GM12878 (cell line): Measurements from ENCODE around the gene FAM237B. TPM values are rescaled to one million over a fixed set of nuclear protein-coding genes. Genes with fewer than 3 reads are reported as not detected.

Experiments
- ATAC-seq: fragments of 200-7000 bp; cut with Tn5 transposase; 3 replicates; pipeline ENCODE4 v1.9.1; 2020; ENCODE audit warnings: mild to moderate bottlenecking, moderate library complexity
- BruUV-seq: library from RNA; stranded (reverse); fragments of 400-500 nt; replicated peaks from 2 replicates; lab custom pipeline; 2021; lab: Mats Ljungman, UMichigan
- CTCF ChIA-PET: fragments of 300-600 bp; sonication (Branson Sonifier 250); formaldehyde crosslinking; extraction: SDS; loops from one replicate; lab custom pipeline; 2021; ENCODE audit warnings: inconsistent platforms; lab: Yijun Ruan, JAX
- POLR2A ChIA-PET: fragments of 350-600 bp; formaldehyde crosslinking; extraction: SDS; loops from one replicate; lab custom pipeline; 2021; ENCODE audit warnings: inconsistent platforms; lab: Charles Lee
- RAD21 ChIA-PET: fragments of 300-600 bp; sonication (Branson Sonifier 250); formaldehyde crosslinking; loops from one replicate; lab custom pipeline; 2023; ENCODE audit warnings: antibody characterized with exemption; ENCODE audit not compliant: unreplicated experiment; lab: Charles Lee
- SMC1A ChIA-PET: fragments of 300-600 bp; sonication (Branson Sonifier 250); formaldehyde crosslinking; loops from one replicate; lab custom pipeline; 2023; ENCODE audit not compliant: unreplicated experiment, uncharacterized antibody; lab: Charles Lee
- DNase-seq: peaks from one replicate; pipeline ENCODE4 v3.0.0-alpha.2; 2011; ENCODE audit warnings: low read depth, low spot score
- FAIRE-seq: peaks from 3 replicates; lab custom pipeline; 2011; peaks lifted over from hg19 to GRCh38; lab: Jason Lieb, UNC
- H2AFZ ChIP-seq: 2 replicates; pipeline ENCODE4 v1.6.0; 2011; ENCODE audit warnings: low read depth, low read length, control low read depth; ENCODE audit not compliant: control insufficient read depth
- H3K27ac ChIP-seq: 2 replicates; pipeline ENCODE4 v1.5.1; 2011; ENCODE audit warnings: control low read depth; ENCODE audit not compliant: control insufficient read depth, insufficient read depth
- H3K27me3 ChIP-seq, 2 experiments: replicated peaks in 1 of 2; 2 replicates each; pipeline versions ENCODE4 v1.6.0 to v1.6.1; 2011; ENCODE audit warnings: low read length in 1 of 2; ENCODE audit not compliant: control insufficient read depth in 2 of 2, insufficient read depth in 2 of 2
- H3K36me3 ChIP-seq, 2 experiments: 2 replicates each; pipeline ENCODE4 v1.5.1; 2011; ENCODE audit warnings: low read length in 1 of 2; ENCODE audit not compliant: control insufficient read depth in 2 of 2, insufficient read depth in 2 of 2
- H3K4me1 ChIP-seq: 2 replicates; pipeline ENCODE4 v1.6.1; 2011; ENCODE audit warnings: mild to moderate bottlenecking, low read length, moderate library complexity, mixed read lengths; ENCODE audit not compliant: control insufficient read depth, insufficient read depth
- H3K4me2 ChIP-seq: 2 replicates; pipeline ENCODE4 v1.6.0; 2011; ENCODE audit warnings: control low read depth; ENCODE audit not compliant: control insufficient read depth, insufficient read depth
- H3K4me3 ChIP-seq: fragments of 200-600 bp; sonication (generic); 2 replicates; pipeline ENCODE4 v1.5.1; 2016
- H3K79me2 ChIP-seq: 2 replicates; pipeline ENCODE4 v1.6.0; 2011; ENCODE audit warnings: low read length; ENCODE audit not compliant: control insufficient read depth, insufficient read depth
- H3K9ac ChIP-seq: 2 replicates; pipeline ENCODE4 v1.8.0; 2011; ENCODE audit warnings: low read length, control low read depth, mixed read lengths; ENCODE audit not compliant: control insufficient read depth, insufficient read depth
- H3K9me3 ChIP-seq: replicated peaks from 3 replicates; pipeline ENCODE4 v1.5.1; 2011; ENCODE audit warnings: mild to moderate bottlenecking, low read length; ENCODE audit not compliant: control insufficient read depth, insufficient read depth
- H4K20me1 ChIP-seq: 2 replicates; pipeline ENCODE4 v1.6.0; 2011; ENCODE audit not compliant: control insufficient read depth, insufficient read depth
- CREB1 ChIP-seq: IDR thresholded peaks from 2 replicates; pipeline ENCODE4 v1.6.1; 2012; ENCODE audit warnings: low read depth, mild to moderate bottlenecking, inconsistent platforms
- IKZF2 ChIP-seq, 2 experiments: fragments of 450-650 bp; IDR thresholded peaks; 2 replicates each; pipeline ENCODE4 v1.6.1; 2017; ENCODE audit warnings: mild to moderate bottlenecking in 2 of 2, moderate library complexity in 2 of 2
- IRF4 ChIP-seq: IDR thresholded peaks from 2 replicates; pipeline ENCODE4 v1.6.1; 2011; ENCODE audit warnings: low read depth, low read length
- KLF5 ChIP-seq: fragments of 450-650 bp; IDR thresholded peaks from 2 replicates; pipeline ENCODE4 v1.6.1; 2014; ENCODE audit warnings: mild to moderate bottlenecking; ENCODE audit not compliant: partially characterized antibody
- MYB ChIP-seq: fragments of 150-350 bp; IDR thresholded peaks from 2 replicates; pipeline ENCODE4 v1.6.1; 2014; ENCODE audit warnings: mild to moderate bottlenecking, low read depth, low read length, borderline replicate concordance
- NR2C1 ChIP-seq: fragments of 450-650 bp; IDR thresholded peaks from 2 replicates; pipeline ENCODE4 v1.6.1; 2017; ENCODE audit warnings: antibody characterized with exemption, mild to moderate bottlenecking, moderate library complexity
- NR2C2 ChIP-seq: IDR thresholded peaks from 2 replicates; pipeline ENCODE4 v1.6.1; 2011; ENCODE audit warnings: borderline replicate concordance, low read depth; ENCODE audit not compliant: control insufficient read depth, insufficient read length
- RUNX3 ChIP-seq: IDR thresholded peaks from 2 replicates; pipeline ENCODE4 v1.6.1; 2012; ENCODE audit warnings: low read length, inconsistent platforms
- WGBS: methylation state at CpG from one replicate; pipeline ENCODE4 v1.1.6; 2016; ENCODE audit warnings: low lambda C conversion rate; ENCODE audit not compliant: insufficient replicate concordance, insufficient coverage; ENCODE audit errors: missing lambda C conversion rate; 5-methylcytosine and 5-hydroxymethylcytosine counted together
- in situ Hi-C: fragments of 300-500 bp; cut with MboI; formaldehyde crosslinking; loops from 9 replicates; pipeline ENCODE4 v1.14.3; 2018; ENCODE audit warnings: mixed read lengths
- intact Hi-C: fragments of 100-400 bp; cut with micrococcal nuclease; formaldehyde crosslinking; loops from one replicate; pipeline ENCODE4 v1.14.2; 2022; ENCODE audit not compliant: unreplicated experiment
- polyA plus RNA-seq, 11 experiments: library from polyadenylated mRNA; depleted of rRNA in 4 of 11; unstranded in 6 of 11; stranded (reverse) in 5 of 11; fragments of >200 nt; fragmentation: Nextera tagmentation in 4 of 11; fragmentation: Illumina TruSeq in 1 of 11; extraction: Ambion mirVana in 4 of 11; extraction: Trizol in 1 of 11; gene quantifications; 1 replicate in 1 of 11; 2 replicates in 10 of 11; pipeline versions ENCODE4 v1.2.1 to v1.2.3, GENCODE V29; 2011 to 2016; ENCODE audit warnings: inconsistent platforms in 2 of 11, missing spikeins in 2 of 11, low read depth in 1 of 11
- total RNA-seq, 4 experiments: library from RNA; depleted of rRNA in 3 of 4; stranded (reverse); fragments of >200 nt in 3 of 4; fragmentation: Illumina TruSeq in 1 of 4; extraction: Trizol in 1 of 4; gene quantifications; 2 replicates each; pipeline versions ENCODE4 v1.2.1 to v1.2.3, GENCODE V29; 2013 to 2021
- TF ChIP-seq, protein P1 (sequence below): fragments of 450-650 bp; IDR thresholded peaks from 2 replicates; pipeline ENCODE4 v1.6.1; 2017; ENCODE audit warnings: borderline replicate concordance

Gene FAM237B
- total and polyA plus RNA-seq, 10 of the 15 experiments (the other 5 are each of a cell fraction or from before 2014, with no cell fraction given) = not detected

DNA sequence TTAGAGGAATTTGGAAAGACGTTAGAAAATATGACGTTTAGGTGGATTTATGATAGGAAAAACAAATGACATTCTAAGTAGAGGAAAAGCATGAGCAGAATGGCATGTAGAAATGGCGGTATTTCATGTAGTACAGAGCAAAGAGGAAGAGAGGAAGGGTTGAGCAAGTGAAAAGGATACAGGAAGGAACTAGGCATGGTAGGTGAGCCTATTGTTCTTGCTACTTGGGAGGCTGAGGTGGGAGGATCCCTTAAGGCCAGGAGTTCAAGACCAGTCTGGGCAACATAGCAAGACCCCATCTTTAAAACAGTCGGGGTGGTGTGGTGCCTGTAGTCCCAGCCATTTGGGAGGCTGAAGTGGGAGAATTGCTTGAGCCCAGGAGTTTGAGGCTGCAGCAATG, 26.7 kb upstream of the FAM237B start:
- SMC1A ChIA-PET = interaction anchor here (0.7 kb wide), 1 partner anchor 72 kb away, joined by 3 read pairs; no protein-coding TSS in a partner anchor
- RAD21 ChIA-PET = no interaction called here
- no peaks in the 10 kb centered on the region; the same call in 2 of the 3 replicates for H3K9me3 ChIP-seq
- peak overlapping the region; percentile 72; the same call in 1 of the 2 replicates for H3K4me2 ChIP-seq
- H3K79me2 ChIP-seq = peaks cover 29% of the 10 kb centered on the region
- intact Hi-C loops = no loop called here
- H3K27me3 ChIP-seq = no peaks in the 10 kb centered on the region
- H3K4me1 ChIP-seq = peaks cover 6% of the 10 kb centered on the region; the same call in 1 of the 2 replicates
- FAIRE-seq = no peak
- H4K20me1 ChIP-seq = no peaks in the 10 kb centered on the region
- H3K27ac ChIP-seq = no peak overlapping the region
- H3K9ac ChIP-seq = no peak overlapping the region; the same call in 1 of the 2 replicates
- H3K36me3 ChIP-seq = no peaks in the 10 kb centered on the region; a peak in 1 of 4 replicates
- peak overlapping the region; percentile 92 for H3K4me3 ChIP-seq
- DNase-seq = no peak
- peak; percentile 10; the same call in 2 of the 3 replicates for ATAC-seq
- WGBS = 58% methylated on average over 4 of the region's 4 CpGs
- CTCF ChIA-PET = interaction anchor here (0.7 to 1.1 kb wide), 2 partner anchors 35 to 1742 kb away, joined by 3 to 4 read pairs; no protein-coding TSS in a partner anchor
- POLR2A ChIA-PET = interaction anchor here (0.7 kb wide), 1 partner anchor 106 kb away, joined by 3 read pairs; no protein-coding TSS in a partner anchor
- TF ChIP-seq MYB (no peak), IRF4 (no peak), CREB1 (no peak), KLF5 (no peak), NR2C1 (no peak), IKZF2 (IDR thresholded peaks at IDR 0.05) (no peak), NR2C2 (no peak), RUNX3 (no peak)
- TF ChIP-seq, protein P1, sequence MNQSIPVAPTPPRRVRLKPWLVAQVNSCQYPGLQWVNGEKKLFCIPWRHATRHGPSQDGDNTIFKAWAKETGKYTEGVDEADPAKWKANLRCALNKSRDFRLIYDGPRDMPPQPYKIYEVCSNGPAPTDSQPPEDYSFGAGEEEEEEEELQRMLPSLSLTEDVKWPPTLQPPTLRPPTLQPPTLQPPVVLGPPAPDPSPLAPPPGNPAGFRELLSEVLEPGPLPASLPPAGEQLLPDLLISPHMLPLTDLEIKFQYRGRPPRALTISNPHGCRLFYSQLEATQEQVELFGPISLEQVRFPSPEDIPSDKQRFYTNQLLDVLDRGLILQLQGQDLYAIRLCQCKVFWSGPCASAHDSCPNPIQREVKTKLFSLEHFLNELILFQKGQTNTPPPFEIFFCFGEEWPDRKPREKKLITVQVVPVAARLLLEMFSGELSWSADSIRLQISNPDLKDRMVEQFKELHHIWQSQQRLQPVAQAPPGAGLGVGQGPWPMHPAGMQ = no peak
- TF ChIP-seq, all 136 proteins: peak for 0
- no peak overlapping the region for H2AFZ ChIP-seq
- no TSS peak for BruUV-seq
- in situ Hi-C loops = loop anchor here (5.0 kb wide), 1 partner anchor 55 kb away; the partner anchor contains the start of gene CLDN12
